Measurements from ENCODE around the gene CSNK1D. TPM values are rescaled to one million over a fixed set of nuclear protein-coding genes. Genes with fewer than 3 reads are reported as not detected.
"Not testable (repeated sequence)": the region's sequence is repeated elsewhere in the genome, so short reads cannot be mapped to it uniquely, and the experiment has no call there.

CSNK1D gene
- total and polyA plus RNA-seq, 4 donors: 35.2 to 144 (median 89.1) TPM

DNA sequence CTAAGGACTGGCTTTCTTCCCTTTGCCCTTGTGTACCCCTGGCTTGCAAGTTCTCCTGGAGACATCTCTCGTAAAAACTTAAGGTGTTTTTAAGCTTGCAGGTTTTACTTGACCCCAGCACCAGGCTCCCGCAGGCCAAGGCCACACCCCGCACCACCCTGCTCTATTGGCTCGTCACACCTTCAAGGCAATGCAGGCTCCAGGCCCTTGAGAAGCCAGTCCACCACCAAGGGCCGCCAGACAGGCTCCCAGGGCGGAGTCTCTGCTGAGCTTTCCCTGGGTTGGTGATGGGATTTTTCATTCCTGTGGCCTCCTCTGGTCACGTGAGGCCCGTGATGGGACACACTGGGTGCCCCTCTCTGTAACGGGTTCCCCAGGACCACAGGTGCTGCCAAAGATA lies 9.9 kb downstream of the CSNK1D start:
- Histone ChIP-seq H3K27ac (ENCODE audit: low read depth, low read length) (no peak overlapping the region), H3K27me3 (ENCODE audit: control insufficient read depth, insufficient read depth, low read length) (no peaks in the 10 kb centered on the region), H3K4me1 (ENCODE audit: control insufficient read depth, insufficient read depth, low read length) (peaks cover 13% of the 10 kb centered on the region), H3K9me3 (ENCODE audit: control insufficient read depth, insufficient read depth, low read length) (no peaks in the 10 kb centered on the region), H3K36me3 (ENCODE audit: control insufficient read depth, insufficient read depth, low read length) (peaks cover 81% of the 10 kb centered on the region), H3K4me3 (ENCODE audit: low read depth, low read length) (no peak overlapping the region)
- WGBS (ENCODE audit: insufficient coverage): 92% methylated on average over 9 of the region's 9 CpGs
- no peak for DNase-seq (ENCODE audit: low read depth in 4 of 6, low spot score in 6 of 6)

DNA sequence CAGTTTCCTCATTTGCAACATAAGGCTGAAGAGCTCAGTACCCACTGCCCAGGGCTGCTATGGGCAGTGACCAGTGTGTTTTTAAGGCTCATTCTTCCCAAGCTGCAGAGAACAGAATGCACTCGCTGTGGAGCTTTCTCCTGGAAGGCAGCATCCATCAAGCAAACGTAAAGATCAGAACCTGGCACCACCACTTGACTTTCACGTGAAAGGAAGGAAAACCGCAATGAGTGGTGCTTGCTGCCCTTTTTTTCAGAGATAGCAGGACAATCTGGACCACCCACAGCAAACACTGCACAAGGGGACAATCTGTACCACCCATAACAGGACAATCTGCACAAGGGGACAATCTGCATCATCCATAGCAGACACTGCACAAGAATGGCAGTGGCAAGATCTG lies 11.2 kb downstream of the CSNK1D start:
- H3K27me3 ChIP-seq (ENCODE audit: control insufficient read depth, insufficient read depth, low read length): no peaks in the 10 kb centered on the region
- H3K4me3 ChIP-seq (ENCODE audit: low read depth, low read length): no peak overlapping the region
- 87% methylated on average over 4 of the region's 4 CpGs for WGBS (ENCODE audit: insufficient coverage)
- no peaks in the 10 kb centered on the region for H3K9me3 ChIP-seq (ENCODE audit: control insufficient read depth, insufficient read depth, low read length)
- peaks cover 78% of the 10 kb centered on the region for H3K36me3 ChIP-seq (ENCODE audit: control insufficient read depth, insufficient read depth, low read length)
- H3K27ac ChIP-seq (ENCODE audit: low read depth, low read length): no peak overlapping the region
- peaks cover 2% of the 10 kb centered on the region for H3K4me1 ChIP-seq (ENCODE audit: control insufficient read depth, insufficient read depth, low read length)
- no peak for DNase-seq (ENCODE audit: low read depth in 4 of 6, low spot score in 6 of 6)

DNA sequence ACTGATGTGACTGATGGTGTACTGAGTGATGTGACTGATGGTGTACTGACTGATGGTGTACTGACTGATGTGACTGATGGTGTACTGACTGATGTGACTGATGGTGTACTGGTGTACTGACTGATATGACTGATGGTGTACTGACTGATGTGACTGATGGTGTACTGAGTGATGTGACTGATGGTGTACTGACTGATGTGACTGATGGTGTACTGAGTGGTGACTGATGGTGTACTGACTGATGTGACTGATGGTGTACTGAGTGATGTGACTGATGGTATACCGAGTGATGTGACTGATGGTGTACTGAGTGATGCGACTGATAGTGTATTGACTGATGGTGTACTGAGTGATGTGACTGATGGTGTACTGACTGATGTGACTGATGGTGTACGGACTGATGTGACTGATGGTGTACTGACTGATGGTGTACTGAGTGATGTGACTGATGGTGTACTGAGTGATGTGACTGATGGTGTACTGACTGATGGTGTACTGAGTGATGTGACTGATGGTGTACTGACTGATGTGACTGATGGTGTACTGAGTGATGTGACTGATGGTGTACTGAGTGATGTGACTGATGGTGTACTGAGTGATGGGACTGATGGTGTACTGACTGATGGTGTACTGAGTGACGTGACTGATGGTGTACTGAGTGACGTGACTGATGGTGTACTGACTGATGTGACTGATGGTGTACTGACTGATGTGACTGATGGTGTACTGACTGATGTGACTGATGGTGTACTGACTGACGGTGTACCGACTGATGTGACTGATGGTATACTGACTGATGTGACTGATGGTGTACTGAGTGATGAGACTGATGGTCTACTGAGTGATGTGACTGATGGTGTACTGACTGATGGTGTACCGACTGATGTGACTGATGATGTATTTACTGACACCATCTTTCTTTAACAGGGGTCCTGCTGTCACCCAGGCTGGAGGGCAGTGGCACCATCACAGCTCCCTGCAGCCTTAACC lies 13.2 kb downstream of the CSNK1D start:
- WGBS (ENCODE audit: insufficient coverage): 98% methylated on average over 7 of the region's 8 CpGs
- H3K4me1 ChIP-seq (ENCODE audit: control insufficient read depth, insufficient read depth, low read length); DNase-seq (ENCODE audit: low read depth in 4 of 6, low spot score in 6 of 6); H3K27ac ChIP-seq (ENCODE audit: low read depth, low read length); H3K9me3 ChIP-seq (ENCODE audit: control insufficient read depth, insufficient read depth, low read length); H3K4me3 ChIP-seq (ENCODE audit: low read depth, low read length); H3K27me3 ChIP-seq (ENCODE audit: control insufficient read depth, insufficient read depth, low read length): not testable (repeated sequence)
- H3K36me3 ChIP-seq (ENCODE audit: control insufficient read depth, insufficient read depth, low read length): peaks cover 77% of the 10 kb centered on the region

DNA sequence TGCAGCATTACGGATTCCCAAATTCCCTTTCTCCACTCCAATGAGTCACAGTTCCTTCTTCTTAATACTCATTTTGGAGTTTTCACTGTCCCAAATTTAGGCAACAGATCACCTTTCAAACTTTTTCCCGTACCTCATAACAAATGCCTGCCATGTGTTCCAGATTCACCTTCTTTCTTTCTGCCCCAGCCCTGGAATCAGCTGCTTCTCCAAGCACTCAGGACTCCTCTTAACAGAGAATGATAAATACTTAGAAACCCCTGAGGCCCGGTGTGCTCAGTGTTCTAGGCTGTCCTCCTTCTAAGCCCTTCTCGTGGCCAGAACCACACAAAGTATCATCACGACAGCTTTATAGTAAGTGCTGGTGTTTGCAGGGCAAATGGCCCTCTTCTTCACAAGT lies 14.9 kb downstream of the CSNK1D start:
- Histone ChIP-seq H3K4me3 (ENCODE audit: low read depth, low read length) (no peak overlapping the region), H3K27me3 (ENCODE audit: control insufficient read depth, insufficient read depth, low read length) (no peaks in the 10 kb centered on the region), H3K36me3 (ENCODE audit: control insufficient read depth, insufficient read depth, low read length) (peaks cover 77% of the 10 kb centered on the region), H3K4me1 (ENCODE audit: control insufficient read depth, insufficient read depth, low read length) (no peaks in the 10 kb centered on the region), H3K9me3 (ENCODE audit: control insufficient read depth, insufficient read depth, low read length) (no peaks in the 10 kb centered on the region), H3K27ac (ENCODE audit: low read depth, low read length) (no peak overlapping the region)
- no peak for DNase-seq (ENCODE audit: low read depth in 4 of 6, low spot score in 6 of 6)
- WGBS (ENCODE audit: insufficient coverage): 72% methylated on average over 3 of the region's 5 CpGs

DNA sequence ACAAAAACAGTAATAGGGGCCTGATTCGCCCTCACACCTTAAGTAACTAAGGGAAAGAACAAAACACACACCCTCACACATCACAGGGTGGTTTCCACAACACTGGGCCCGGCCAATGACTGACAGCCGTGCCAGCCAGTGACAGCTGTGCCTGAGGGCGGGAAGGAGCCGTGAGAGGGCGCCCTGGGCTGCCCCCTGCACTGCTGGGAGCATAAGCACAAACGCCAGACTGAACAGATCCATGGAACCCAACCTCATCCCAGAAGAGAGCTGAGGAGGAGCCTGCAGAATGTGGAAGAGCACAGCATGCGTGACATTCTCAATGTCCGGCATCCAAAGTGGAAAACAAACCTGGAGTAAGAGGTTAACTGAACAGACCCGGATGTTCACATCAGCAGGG lies 16.0 kb downstream of the CSNK1D start:
- no peak overlapping the region for H3K4me3 ChIP-seq (ENCODE audit: low read depth, low read length)
- 66% methylated on average over 10 of the region's 10 CpGs for WGBS (ENCODE audit: insufficient coverage)

DNA sequence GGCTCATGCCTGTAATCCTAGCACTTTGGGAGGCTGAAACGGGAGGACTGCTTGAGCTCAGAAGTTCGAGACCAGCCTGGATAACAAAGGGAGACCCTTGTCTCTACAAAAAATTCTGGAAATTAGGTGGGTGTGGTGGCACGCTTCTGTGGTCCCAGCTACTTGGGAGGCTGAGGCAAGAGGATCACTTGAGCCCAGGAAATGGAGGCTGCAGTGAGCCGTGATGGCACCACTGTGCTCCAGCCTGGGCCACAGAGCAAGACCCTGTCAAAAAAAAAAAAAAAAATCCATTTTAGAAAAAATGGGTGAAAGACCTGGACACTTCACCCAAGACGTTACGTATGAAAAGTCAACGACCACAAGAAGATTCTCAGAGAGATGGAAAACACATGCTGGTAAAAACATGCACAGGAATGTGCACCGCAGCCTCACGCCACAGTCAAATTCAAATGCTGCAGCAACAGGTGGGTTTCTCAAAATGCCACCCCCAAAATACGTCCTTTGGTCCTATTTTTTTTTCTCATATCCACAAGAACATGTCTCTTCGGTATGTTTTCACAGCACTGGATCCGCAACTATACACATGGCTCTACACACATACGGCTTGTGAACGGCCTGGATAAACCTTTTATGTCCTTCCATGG lies 17.1 kb downstream of the CSNK1D start:
- WGBS (ENCODE audit: insufficient coverage): 95% methylated on average over 9 of the region's 14 CpGs
- H3K4me1 ChIP-seq (ENCODE audit: control insufficient read depth, insufficient read depth, low read length): no peaks in the 10 kb centered on the region
- no peak for DNase-seq (ENCODE audit: low read depth in 4 of 6, low spot score in 6 of 6)
- peaks cover 77% of the 10 kb centered on the region for H3K36me3 ChIP-seq (ENCODE audit: control insufficient read depth, insufficient read depth, low read length)
- no peaks in the 10 kb centered on the region for H3K9me3 ChIP-seq (ENCODE audit: control insufficient read depth, insufficient read depth, low read length)
- no peak overlapping the region for H3K27ac ChIP-seq (ENCODE audit: low read depth, low read length)
- no peak overlapping the region for H3K4me3 ChIP-seq (ENCODE audit: low read depth, low read length)
- no peaks in the 10 kb centered on the region for H3K27me3 ChIP-seq (ENCODE audit: control insufficient read depth, insufficient read depth, low read length)

More for the DNA sequence above, 16.0 kb downstream of the CSNK1D start:
- DNase-seq (ENCODE audit: low read depth in 4 of 6, low spot score in 6 of 6): no peak
- no peaks in the 10 kb centered on the region for H3K9me3 ChIP-seq (ENCODE audit: control insufficient read depth, insufficient read depth, low read length)
- peaks cover 77% of the 10 kb centered on the region for H3K36me3 ChIP-seq (ENCODE audit: control insufficient read depth, insufficient read depth, low read length)
- H3K27ac ChIP-seq (ENCODE audit: low read depth, low read length): no peak overlapping the region
- no peaks in the 10 kb centered on the region for H3K4me1 ChIP-seq (ENCODE audit: control insufficient read depth, insufficient read depth, low read length)
- H3K27me3 ChIP-seq (ENCODE audit: control insufficient read depth, insufficient read depth, low read length): no peaks in the 10 kb centered on the region

DNA sequence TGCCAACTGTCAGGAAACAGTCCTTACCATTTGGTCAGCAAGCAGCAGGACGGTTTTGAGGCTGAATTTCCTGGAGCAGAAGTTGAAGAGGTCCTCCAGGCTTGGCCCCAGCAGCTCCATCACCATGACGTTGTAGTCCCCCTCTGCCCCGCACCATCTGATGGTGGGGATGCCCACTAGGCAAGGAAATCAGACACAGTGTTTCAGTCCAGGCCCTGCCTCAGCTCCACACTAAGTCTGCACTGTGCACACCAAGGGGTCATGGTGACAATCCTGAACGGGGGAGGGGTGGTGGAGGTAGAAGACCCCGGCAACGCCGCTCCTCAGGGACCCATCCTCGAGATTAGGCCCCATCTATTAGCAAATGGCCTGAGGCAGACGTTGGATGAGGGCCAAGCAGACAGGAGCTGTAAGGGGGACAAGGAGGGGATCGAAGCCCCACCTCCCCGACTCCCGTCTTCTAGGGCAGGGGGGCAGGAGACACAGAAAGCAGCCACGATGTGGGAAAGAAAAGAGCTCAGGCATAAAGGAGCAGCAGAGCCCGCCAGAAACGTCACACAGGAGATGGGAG lies 18.0 kb downstream of the CSNK1D start:
- Histone ChIP-seq H3K36me3 (ENCODE audit: control insufficient read depth, insufficient read depth, low read length) (peaks cover 77% of the 10 kb centered on the region), H3K27ac (ENCODE audit: low read depth, low read length) (no peak overlapping the region)
- WGBS (ENCODE audit: insufficient coverage): 64% methylated on average over 13 of the region's 15 CpGs

DNA sequence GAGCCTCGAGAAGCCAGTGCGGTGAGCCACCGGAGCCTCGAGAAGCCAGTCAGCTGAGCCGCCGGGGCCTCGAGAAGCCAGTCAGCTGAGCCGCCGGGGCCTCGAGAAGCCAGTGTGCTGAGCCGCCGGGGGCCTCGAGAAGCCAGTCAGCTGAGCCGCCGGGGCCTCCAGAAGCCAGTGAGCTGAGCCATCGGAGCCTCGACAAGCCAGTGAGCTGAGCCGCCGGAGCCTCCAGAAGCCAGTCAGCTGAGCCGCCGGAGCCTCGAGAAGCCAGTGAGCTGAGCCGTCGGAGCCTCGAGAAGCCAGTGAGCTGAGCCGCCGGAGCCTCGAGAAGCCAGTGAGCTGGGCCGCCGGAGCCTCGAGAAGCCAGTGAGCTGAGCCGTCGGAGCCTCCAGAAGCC lies 18.8 kb downstream of the CSNK1D start:
- not testable (repeated sequence) for H3K27ac ChIP-seq (ENCODE audit: low read depth, low read length); DNase-seq (ENCODE audit: low read depth in 4 of 6, low spot score in 6 of 6); H3K27me3 ChIP-seq (ENCODE audit: control insufficient read depth, insufficient read depth, low read length); H3K4me3 ChIP-seq (ENCODE audit: low read depth, low read length); H3K4me1 ChIP-seq (ENCODE audit: control insufficient read depth, insufficient read depth, low read length); H3K9me3 ChIP-seq (ENCODE audit: control insufficient read depth, insufficient read depth, low read length)
- peaks cover 79% of the 10 kb centered on the region for H3K36me3 ChIP-seq (ENCODE audit: control insufficient read depth, insufficient read depth, low read length)
- 97% methylated on average over 31 of the region's 33 CpGs for WGBS (ENCODE audit: insufficient coverage)

More for the DNA sequence above, 18.0 kb downstream of the CSNK1D start:
- DNase-seq (ENCODE audit: low read depth in 4 of 6, low spot score in 6 of 6): no peak
- no peaks in the 10 kb centered on the region for H3K27me3 ChIP-seq (ENCODE audit: control insufficient read depth, insufficient read depth, low read length)
- no peaks in the 10 kb centered on the region for H3K9me3 ChIP-seq (ENCODE audit: control insufficient read depth, insufficient read depth, low read length)
- H3K4me3 ChIP-seq (ENCODE audit: low read depth, low read length): no peak overlapping the region
- no peaks in the 10 kb centered on the region for H3K4me1 ChIP-seq (ENCODE audit: control insufficient read depth, insufficient read depth, low read length)

DNA sequence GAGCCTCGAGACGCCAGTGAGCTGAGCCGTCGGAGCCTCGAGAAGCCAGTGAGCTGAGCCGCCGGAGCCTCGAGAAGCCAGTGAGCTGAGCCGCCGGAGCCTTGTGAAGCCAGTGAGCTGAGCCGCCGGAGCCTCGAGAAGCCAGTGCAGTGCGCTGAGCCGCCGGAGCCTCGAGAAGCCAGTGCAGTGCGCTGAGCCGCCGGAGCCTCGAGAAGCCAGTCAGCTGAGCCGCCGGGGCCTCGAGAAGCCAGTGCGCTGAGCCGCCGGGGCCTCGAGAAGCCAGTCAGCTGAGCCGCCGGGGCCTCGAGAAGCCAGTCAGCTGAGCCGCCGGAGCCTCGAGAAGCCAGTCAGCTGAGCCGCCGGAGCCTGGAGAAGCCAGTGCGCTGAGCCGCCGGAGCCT lies 19.4 kb downstream of the CSNK1D start:
- DNase-seq (ENCODE audit: low read depth in 4 of 6, low spot score in 6 of 6): not testable (repeated sequence)
- H3K36me3 ChIP-seq (ENCODE audit: control insufficient read depth, insufficient read depth, low read length): peaks cover 86% of the 10 kb centered on the region
- WGBS (ENCODE audit: insufficient coverage): 99% methylated on average over 36 of the region's 39 CpGs

More for the DNA sequence above, 19.4 kb downstream of the CSNK1D start:
- H3K27ac ChIP-seq (ENCODE audit: low read depth, low read length); H3K9me3 ChIP-seq (ENCODE audit: control insufficient read depth, insufficient read depth, low read length); H3K27me3 ChIP-seq (ENCODE audit: control insufficient read depth, insufficient read depth, low read length); H3K4me1 ChIP-seq (ENCODE audit: control insufficient read depth, insufficient read depth, low read length); H3K4me3 ChIP-seq (ENCODE audit: low read depth, low read length): not testable (repeated sequence)

All from spinal cord (tissue), 10 donors.